ENCODE data around the gene RTL1.

RTL1 gene

GRCh38 chr14:100878271-100879146, 25.0 kb downstream of the RTL1 start:
- DNase-seq (ENCODE audit: low read depth in 1 of 2, low spot score in 1 of 2) = no peak
- H3K27ac ChIP-seq (replicated peaks) = no peak overlapping the region
- H3K27me3 ChIP-seq (ENCODE audit: insufficient read depth, poor library complexity, severe bottlenecking) = no peaks in the 10 kb centered on the region
- TF ChIP-seq SPI1 (IDR thresholded peaks at IDR 0.05; ENCODE audit: borderline replicate concordance, low read depth) = no peak
- no peak for TF ChIP-seq REST (IDR thresholded peaks at IDR 0.05; ENCODE audit: insufficient replicate concordance, low read depth)
- TF ChIP-seq POLR2AphosphoS5 (IDR thresholded peaks at IDR 0.05; ENCODE audit: low read depth) = no peak
- TF ChIP-seq GABPA (IDR thresholded peaks at IDR 0.05; ENCODE audit: low read depth) = no peak
- no peak for TF ChIP-seq CTCF (IDR thresholded peaks at IDR 0.05; ENCODE audit: insufficient read depth, low read length)
- H3K4me3 ChIP-seq (replicated peaks; ENCODE audit: insufficient read depth, low read length) = no peak overlapping the region

- Histone ChIP-seq H3K27ac (replicated peaks) (no peak overlapping the region), H3K4me3 (replicated peaks; ENCODE audit: insufficient read depth, low read length) (no peak overlapping the region), H3K27me3 (ENCODE audit: insufficient read depth, poor library complexity, severe bottlenecking) (no peaks in the 10 kb centered on the region)
- TF ChIP-seq POLR2AphosphoS5 (IDR thresholded peaks at IDR 0.05; ENCODE audit: low read depth) = no peak
- TF ChIP-seq REST (IDR thresholded peaks at IDR 0.05; ENCODE audit: insufficient replicate concordance, low read depth) = no peak
- TF ChIP-seq GABPA (IDR thresholded peaks at IDR 0.05; ENCODE audit: low read depth) = no peak
- TF ChIP-seq CTCF (IDR thresholded peaks at IDR 0.05; ENCODE audit: insufficient read depth, low read length) = no peak
- no peak for TF ChIP-seq SPI1 (IDR thresholded peaks at IDR 0.05; ENCODE audit: borderline replicate concordance, low read depth)
- DNase-seq (ENCODE audit: low read depth in 1 of 2, low spot score in 1 of 2) = no peak
These were observed 27.5 kb downstream of the RTL1 start for GRCh38 chr14:100875861-100876590.

GRCh38 chr14:100875126-100875525, 28.4 kb downstream of the RTL1 start:
- DNase-seq (ENCODE audit: low read depth in 1 of 2, low spot score in 1 of 2) = no peak
- Histone ChIP-seq H3K27me3 (ENCODE audit: insufficient read depth, poor library complexity, severe bottlenecking) (no peaks in the 10 kb centered on the region), H3K4me3 (replicated peaks; ENCODE audit: insufficient read depth, low read length) (no peak overlapping the region), H3K27ac (replicated peaks) (no peak overlapping the region)
- TF ChIP-seq POLR2AphosphoS5 (IDR thresholded peaks at IDR 0.05; ENCODE audit: low read depth) (no peak), CTCF (IDR thresholded peaks at IDR 0.05; ENCODE audit: insufficient read depth, low read length) (no peak), SPI1 (IDR thresholded peaks at IDR 0.05; ENCODE audit: borderline replicate concordance, low read depth) (no peak), REST (IDR thresholded peaks at IDR 0.05; ENCODE audit: insufficient replicate concordance, low read depth) (no peak), GABPA (IDR thresholded peaks at IDR 0.05; ENCODE audit: low read depth) (no peak)

Data from HL-60 (cell line).